Activated T-cell treated with anti-CD3 and anti-CD28 coated beads, Interleukin-2, amount 50 U/mL, for 72 hours (primary cell): ENCODE results near the gene SEMA4F. TPM values are rescaled to one million over a fixed set of nuclear protein-coding genes. Genes with fewer than 3 reads are reported as not detected.

ENCODE experiments used
- ATAC-seq, 2 donors: fragments of 150-1000 bp; cut with Tn5 transposase; replicated peaks in 1 of 2; 2 replicates each; pipeline ENCODE4 v1.10.0; 2021; ENCODE audit warnings: moderate library complexity in 2 of 2, mild to moderate bottlenecking in 1 of 2
- DNase-seq, 2 donors: peaks; one replicate each; pipeline ENCODE4 v3.0.0; 2021 to 2022; ENCODE audit warnings: mixed read lengths in 1 of 2
- H3K27ac Mint-ChIP-seq: one replicate; pipeline ENCODE4 v1.8.0; 2022; ENCODE audit warnings: mild to moderate bottlenecking, moderate library complexity, mixed read lengths
- H3K27me3 Mint-ChIP-seq: one replicate; pipeline ENCODE4 v1.8.0; 2022; ENCODE audit warnings: low read depth, mixed read lengths
- H3K36me3 Mint-ChIP-seq, 2 donors: one replicate each; pipeline ENCODE4 v1.8.0; 2022; ENCODE audit warnings: mixed read lengths in 2 of 2, mild to moderate bottlenecking in 1 of 2; ENCODE audit not compliant: insufficient read depth in 2 of 2
- H3K4me1 Mint-ChIP-seq: one replicate; pipeline ENCODE4 v1.8.0; 2022; ENCODE audit warnings: low read depth, mixed read lengths
- H3K4me3 Mint-ChIP-seq, 2 donors: one replicate each; pipeline ENCODE4 v1.8.0; 2022; ENCODE audit warnings: mild to moderate bottlenecking in 2 of 2, mixed read lengths in 2 of 2, moderate library complexity in 2 of 2
- H3K9me3 Mint-ChIP-seq, 2 donors: one replicate each; pipeline ENCODE4 v1.8.0; 2022; ENCODE audit warnings: mixed read lengths in 2 of 2
- total RNA-seq, 2 donors: library from RNA; stranded (reverse); gene quantifications; one replicate each; pipeline ENCODE4 v1.2.3, GENCODE V29; 2022

SEMA4F gene
- total RNA-seq, 2 donors from 2014 or later = 6.4 to 9.7 TPM

DNA sequence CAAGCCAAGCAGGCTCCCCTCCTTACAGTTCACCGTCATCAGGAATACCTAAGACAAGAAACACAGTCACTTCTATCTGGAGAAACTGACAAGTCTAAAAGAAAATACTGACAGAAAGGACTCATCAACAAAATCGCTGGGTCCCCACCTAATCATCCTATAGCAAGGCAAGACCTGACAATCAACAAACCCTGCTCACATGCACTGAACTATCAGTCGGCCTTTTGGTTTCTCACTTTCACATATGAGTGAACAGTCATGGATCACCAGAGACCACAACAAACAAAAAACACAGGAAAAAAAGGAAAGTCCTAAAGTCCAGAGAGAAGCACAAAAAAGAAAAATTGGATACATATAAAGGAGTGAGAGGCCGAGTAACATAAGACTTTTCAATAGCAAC, 70.4 kb downstream of the SEMA4F start:
- Mint-ChIP-seq H3K27me3 (no peaks in the 10 kb centered on the region), H3K9me3 (no peaks in the 10 kb centered on the region), H3K36me3 (no peaks in the 10 kb centered on the region), H3K4me1 (no peaks in the 10 kb centered on the region), H3K27ac (no peak overlapping the region), H3K4me3 (no peak overlapping the region)
- DNase-seq (no peak), ATAC-seq (no peak)

DNA sequence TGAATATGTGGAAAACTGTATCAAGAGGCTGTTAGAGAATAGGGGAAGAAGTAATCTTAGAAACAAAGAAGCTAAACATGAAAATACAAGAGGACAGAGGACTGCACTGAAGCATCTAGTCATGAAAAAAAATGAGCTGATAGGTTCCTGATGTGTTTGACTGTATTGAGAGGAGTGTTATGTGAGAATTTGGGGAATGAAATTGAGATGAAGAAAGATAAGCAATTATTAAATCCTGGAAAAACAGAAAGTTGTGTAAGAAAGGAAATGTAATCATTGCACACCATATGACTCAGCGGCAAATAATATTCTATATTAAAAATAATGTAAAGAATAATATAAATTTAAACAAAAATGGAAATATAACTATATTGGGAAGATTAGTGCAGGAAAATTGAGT, 71.2 kb downstream of the SEMA4F start:
- ATAC-seq (no peak), DNase-seq (no peak)
- peaks cover 1% of the 10 kb centered on the region for H3K27me3 Mint-ChIP-seq
- no peaks in the 10 kb centered on the region for H3K4me1 Mint-ChIP-seq
- H3K9me3 Mint-ChIP-seq = no peaks in the 10 kb centered on the region
- no peak overlapping the region for H3K27ac Mint-ChIP-seq
- no peak overlapping the region for H3K4me3 Mint-ChIP-seq
- H3K36me3 Mint-ChIP-seq = no peaks in the 10 kb centered on the region

DNA sequence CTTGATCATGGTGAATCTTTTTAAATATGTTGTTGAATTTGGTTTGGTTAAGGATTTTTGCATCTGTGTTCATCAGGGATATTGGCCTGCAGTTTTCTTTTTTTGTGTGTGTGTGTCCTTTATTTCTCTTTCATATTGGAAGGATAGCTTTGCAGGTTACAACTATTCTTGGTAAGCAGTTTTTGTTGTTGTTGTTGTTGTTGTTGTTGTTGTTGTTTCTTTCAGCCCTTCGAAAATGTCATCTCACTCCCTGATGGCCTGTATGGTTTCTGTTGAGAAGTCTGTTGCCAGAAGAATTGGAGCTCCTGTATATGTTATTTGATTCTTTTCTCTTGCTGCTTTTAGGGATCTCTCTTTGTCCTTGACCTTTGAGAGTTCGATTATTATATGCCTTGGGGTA, 74.8 kb downstream of the SEMA4F start:
- Mint-ChIP-seq H3K27me3 (peaks cover 12% of the 10 kb centered on the region), H3K4me3 (no peak overlapping the region), H3K4me1 (no peaks in the 10 kb centered on the region), H3K9me3 (no peaks in the 10 kb centered on the region), H3K36me3 (no peaks in the 10 kb centered on the region), H3K27ac (no peak overlapping the region)
- DNase-seq = no peak
- ATAC-seq = no peak

DNA sequence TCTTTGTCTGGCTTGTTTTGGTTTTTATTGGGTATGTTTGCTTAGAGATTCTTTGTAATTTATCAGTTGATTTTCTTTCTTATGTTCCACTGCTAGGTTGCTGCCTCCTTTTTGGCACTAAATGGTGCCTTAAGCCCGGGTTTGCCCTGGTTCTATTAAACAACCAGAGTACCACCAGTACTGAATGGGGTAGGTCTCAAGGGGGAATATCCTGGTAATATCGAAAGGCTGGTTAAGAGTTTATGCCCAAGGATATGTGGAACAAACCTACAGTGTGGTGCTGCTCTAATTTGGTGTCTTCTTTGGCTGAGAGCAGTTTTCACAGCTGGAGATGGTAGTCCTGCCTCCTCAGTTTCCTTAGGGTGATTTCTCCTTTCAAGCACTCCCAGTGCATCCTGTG, 76.5 kb downstream of the SEMA4F start:
- H3K36me3 Mint-ChIP-seq = no peaks in the 10 kb centered on the region
- no peak for ATAC-seq
- no peak overlapping the region for H3K4me3 Mint-ChIP-seq
- H3K4me1 Mint-ChIP-seq = peaks cover 7% of the 10 kb centered on the region
- no peak overlapping the region for H3K27ac Mint-ChIP-seq
- no peaks in the 10 kb centered on the region for H3K9me3 Mint-ChIP-seq
- peaks cover 12% of the 10 kb centered on the region for H3K27me3 Mint-ChIP-seq
- no peak for DNase-seq

Other genes starting within 250 kb of the SEMA4F start
- 1 to 10 TPM; 3.7 to 4.9 TPM for gene C2orf81, start 232.6 kb upstream of the SEMA4F start, total RNA-seq
- gene WDR54, start 232.5 kb upstream of the SEMA4F start, total RNA-seq = 10 to 100 TPM; 67.6 to 67.9 TPM
- 1 to 10 TPM; 3.1 to 4.8 TPM for gene RTKN, start 212.3 kb upstream of the SEMA4F start, total RNA-seq
- gene INO80B, start 199.2 kb upstream of the SEMA4F start, total RNA-seq = 10 to 100 TPM; 39.2 to 44.1 TPM
- gene WBP1, start 195.8 kb upstream of the SEMA4F start, total RNA-seq = 10 to 100 TPM; 65.0 to 87.7 TPM
- gene MOGS, start 188.9 kb upstream of the SEMA4F start, total RNA-seq = 10 to 100 TPM; 64.7 to 65.1 TPM
- gene MRPL53, start 181.6 kb upstream of the SEMA4F start, total RNA-seq = 10 to 100 TPM; 65.7 to 80.7 TPM
- 1 to 10 TPM; 9.0 to 9.5 TPM for gene CCDC142, start 171.2 kb upstream of the SEMA4F start, total RNA-seq
- gene TTC31, start 171.2 kb upstream of the SEMA4F start, total RNA-seq = 10 to 100 TPM; 41.8 to 43.9 TPM
- 1 to 10 TPM; 1.2 TPM for gene LBX2, start 154.6 kb upstream of the SEMA4F start, total RNA-seq
- gene PCGF1, start 146.6 kb upstream of the SEMA4F start, total RNA-seq = 10 to 100 TPM; 46.9 to 63.1 TPM
- 1 to 10 TPM; 1.4 to 2.4 TPM for gene TLX2, start 139.8 kb upstream of the SEMA4F start, total RNA-seq
- gene DQX1, start 128.0 kb upstream of the SEMA4F start, total RNA-seq = 1 to 10 TPM; 1.5 to 1.9 TPM
- 100 to 1,000 TPM; 128 to 136 TPM for gene AUP1, start 124.5 kb upstream of the SEMA4F start, total RNA-seq
- 10 to 100 TPM; 74.3 to 84.9 TPM for gene HTRA2, start 124.3 kb upstream of the SEMA4F start, total RNA-seq
- gene LOXL3, start 100.3 kb upstream of the SEMA4F start, total RNA-seq = 1 to 10 TPM; 3.1 to 3.6 TPM
- 10 to 100 TPM; 20.6 to 25.6 TPM for gene DOK1, start 99.5 kb upstream of the SEMA4F start, total RNA-seq
- gene M1AP, start 5.9 kb upstream of the SEMA4F start, total RNA-seq = not detected
- 10 to 100 TPM; 31.2 to 36.4 TPM for gene HK2, start 179.9 kb downstream of the SEMA4F start, total RNA-seq